Uterus (tissue), 4 donors: ENCODE results near the gene CEBPB. TPM values are rescaled to one million over a fixed set of nuclear protein-coding genes. Genes with fewer than 3 reads are reported as not detected.
"Not testable (repeated sequence)": the region's sequence is repeated elsewhere in the genome, so short reads cannot be mapped to it uniquely, and the experiment has no call there.

Source experiments
- DNase-seq, 2 donors: peaks; one replicate each; pipeline ENCODE4 v3.0.0-alpha.2; 2019 to 2020
- H3K27ac ChIP-seq, 2 donors: fragments of 200-600 bp; sonication (generic); 1 replicate in 1 of 2; 2 replicates in 1 of 2; pipeline ENCODE4 v1.5.1; 2016 to 2018
- H3K27me3 ChIP-seq, 2 donors: fragments of 200-600 bp; sonication (generic); one replicate each; pipeline ENCODE4 v1.5.1; 2018 to 2019; ENCODE audit warnings: control low read depth in 1 of 2
- H3K36me3 ChIP-seq, 2 donors: fragments of 200-600 bp; sonication (generic); one replicate each; pipeline ENCODE4 v1.5.1; 2019; ENCODE audit warnings: control low read depth in 1 of 2
- H3K4me1 ChIP-seq, 2 donors: fragments of 200-600 bp; sonication (generic); one replicate each; pipeline ENCODE4 v1.5.1; 2018 to 2019; ENCODE audit warnings: control low read depth in 1 of 2
- H3K4me3 ChIP-seq, 2 donors: fragments of 200-600 bp; sonication (generic); 1 replicate in 1 of 2; 2 replicates in 1 of 2; pipeline ENCODE4 v1.5.1; 2018 to 2019; ENCODE audit warnings: mild to moderate bottlenecking in 1 of 2
- H3K9me3 ChIP-seq, 2 donors: fragments of 200-600 bp; sonication (generic); one replicate each; pipeline ENCODE4 v1.5.1; 2019; ENCODE audit warnings: control low read depth in 1 of 2
- CTCF ChIP-seq, 4 experiments: fragments of 200-600 bp in 2 of 4; fragments of 450-650 bp in 2 of 4; sonication (generic) in 2 of 4; IDR thresholded peaks; one replicate each; pipeline ENCODE4 v1.5.1; 2016 to 2019; ENCODE audit warnings: antibody characterized with exemption in 4 of 4, mild to moderate bottlenecking in 2 of 4, moderate library complexity in 1 of 4
- POLR2A ChIP-seq, 2 donors: fragments of 450-650 bp; IDR thresholded peaks; one replicate each; pipeline ENCODE4 v1.6.1; 2016; ENCODE audit warnings: antibody characterized with exemption in 2 of 2, mild to moderate bottlenecking in 1 of 2, moderate library complexity in 1 of 2
- intact Hi-C: fragments of 100-400 bp; cut with DNase I; formaldehyde crosslinking; loops from one replicate; pipeline ENCODE4 v1.15.1; 2023; ENCODE audit warnings: low total_unique reads
- total RNA-seq, 4 donors: library from RNA; depleted of rRNA in 3 of 4; stranded (reverse); fragments of >200 nt in 3 of 4; gene quantifications; one replicate each; pipeline versions ENCODE4 v1.1.0 to v1.2.4, GENCODE V29; 2014 to 2023
- donor health status: DM: yes; HTN: yes; CAD: no.

Gene CEBPB
- total RNA-seq, 4 donors from 2014 or later, result 15.6 to 100 (median 59.9) TPM

GRCh38 chr20:50197463-50198179 is 7.0 kb downstream of the CEBPB start:
- no peaks in the 10 kb centered on the region for H3K4me1 ChIP-seq

GRCh38 chr20:50198180-50198666 is 7.6 kb downstream of the CEBPB start:
- intact Hi-C loops, result loop anchor here (10.0 kb wide), 1 partner anchor 87 kb away; no protein-coding TSS in a partner anchor
- no peaks in the 10 kb centered on the region for H3K4me1 ChIP-seq
- H3K27me3 ChIP-seq, result no peaks in the 10 kb centered on the region
- H3K27ac ChIP-seq, result peak overlapping the region; percentile 54 to 63
- TF ChIP-seq CTCF (IDR thresholded peaks at IDR 0.05) (no peak), POLR2A (IDR thresholded peaks at IDR 0.05) (no peak)
- no peaks in the 10 kb centered on the region for H3K9me3 ChIP-seq
- no peak overlapping the region for H3K4me3 ChIP-seq
- peak in 1 of 2 donors; percentile 48 for DNase-seq
- H3K36me3 ChIP-seq, result no peaks in the 10 kb centered on the region

More at GRCh38 chr20:50197463-50198179, 7.0 kb downstream of the CEBPB start:
- intact Hi-C loops, result loop anchor here (10.0 kb wide), 1 partner anchor 87 kb away; no protein-coding TSS in a partner anchor
- Histone ChIP-seq H3K36me3 (no peaks in the 10 kb centered on the region), H3K9me3 (no peaks in the 10 kb centered on the region), H3K4me3 (no peak overlapping the region), H3K27ac (peak overlapping the region; percentile 22 to 66), H3K27me3 (no peaks in the 10 kb centered on the region)
- TF ChIP-seq POLR2A (IDR thresholded peaks at IDR 0.05), result no peak
- TF ChIP-seq CTCF (IDR thresholded peaks at IDR 0.05), result no peak
- no peak for DNase-seq

- Histone ChIP-seq H3K27ac (peak overlapping the region; percentile 54 to 63), H3K27me3 (no peaks in the 10 kb centered on the region), H3K4me1 (no peaks in the 10 kb centered on the region), H3K4me3 (no peak overlapping the region), H3K9me3 (no peaks in the 10 kb centered on the region), H3K36me3 (no peaks in the 10 kb centered on the region)
- TF ChIP-seq CTCF (IDR thresholded peaks at IDR 0.05) (no peak), POLR2A (IDR thresholded peaks at IDR 0.05) (no peak)
- no peak for DNase-seq
- intact Hi-C loops, result loop anchor here (10.0 kb wide), 1 partner anchor 86 kb away; no protein-coding TSS in a partner anchor
These were observed 8.1 kb downstream of the CEBPB start for GRCh38 chr20:50198716-50199115.

- H3K4me3 ChIP-seq, result no peak overlapping the region
- intact Hi-C loops, result loop anchor here (10.0 kb wide), 1 partner anchor 85 kb away; no protein-coding TSS in a partner anchor
- H3K9me3 ChIP-seq, result peaks cover 0 to 6% of the 10 kb centered on the region in 2 donors
- H3K4me1 ChIP-seq, result no peaks in the 10 kb centered on the region
- peak overlapping the region in 1 of 2 donors; percentile 19 for H3K27ac ChIP-seq
- no peak for DNase-seq
- H3K27me3 ChIP-seq, result no peaks in the 10 kb centered on the region
- no peaks in the 10 kb centered on the region for H3K36me3 ChIP-seq
- no peak for TF ChIP-seq POLR2A (IDR thresholded peaks at IDR 0.05)
- TF ChIP-seq CTCF (IDR thresholded peaks at IDR 0.05), result no peak
These were observed 9.1 kb downstream of the CEBPB start for GRCh38 chr20:50199703-50200102.

GRCh38 chr20:50200482-50201104 is 10.0 kb downstream of the CEBPB start:
- no peak overlapping the region for H3K4me3 ChIP-seq
- peak overlapping the region in 1 of 2 donors; percentile 19 for H3K27ac ChIP-seq
- H3K27me3 ChIP-seq, result no peaks in the 10 kb centered on the region
- no peak for DNase-seq
- intact Hi-C loops, result no loop called here
- peaks cover 0 to 6% of the 10 kb centered on the region in 2 donors for H3K9me3 ChIP-seq
- TF ChIP-seq CTCF (IDR thresholded peaks at IDR 0.05) (no peak), POLR2A (IDR thresholded peaks at IDR 0.05) (no peak)
- H3K4me1 ChIP-seq, result no peaks in the 10 kb centered on the region
- no peaks in the 10 kb centered on the region for H3K36me3 ChIP-seq

GRCh38 chr20:50201710-50202109 is 11.1 kb downstream of the CEBPB start:
- H3K27me3 ChIP-seq, intact Hi-C loops, H3K36me3 ChIP-seq, H3K4me3 ChIP-seq, DNase-seq, H3K27ac ChIP-seq, H3K4me1 ChIP-seq, H3K9me3 ChIP-seq: not testable (repeated sequence)
